ENCODE measurements around the gene MMP1. TPM values are rescaled to one million over a fixed set of nuclear protein-coding genes. Genes with fewer than 3 reads are reported as not detected.
A peak's percentile ranks its signal among the peaks of the same experiment; 100 is the strongest.

Gene MMP1
- total RNA-seq, 6 experiments from 2014 or later = 523 to 1,218 (median 1,082) TPM

- H3K4me1 Mint-ChIP-seq (ENCODE audit: low read depth) = peaks cover 58% of the 10 kb centered on the region
- peak overlapping the region; percentile 84 for H3K27ac Mint-ChIP-seq
- TF ChIP-seq CTCF (IDR thresholded peaks at IDR 0.05) = peak; percentile 92
- H3K9me3 Mint-ChIP-seq = peaks cover 3% of the 10 kb centered on the region; the same call in 1 of the 2 replicates
- peaks cover 3% of the 10 kb centered on the region; the same call in 1 of the 2 replicates for H3K27me3 Mint-ChIP-seq (ENCODE audit: insufficient read depth)
- peak; percentile 73 for DNase-seq
- no peaks in the 10 kb centered on the region for H3K36me3 Mint-ChIP-seq (ENCODE audit: low read depth)
- peak overlapping the region; percentile 93 for H3K4me3 Mint-ChIP-seq
These were observed 33.8 kb upstream of the MMP1 start for GRCh38 chr11:102831489-102832440.

- H3K36me3 Mint-ChIP-seq (ENCODE audit: low read depth) = peaks cover 5% of the 10 kb centered on the region; the same call in 1 of the 2 replicates
- TF ChIP-seq CTCF (IDR thresholded peaks at IDR 0.05) = no peak
- H3K4me1 Mint-ChIP-seq (ENCODE audit: low read depth) = peaks cover 51% of the 10 kb centered on the region
- peaks cover 9% of the 10 kb centered on the region for H3K9me3 Mint-ChIP-seq
- peaks cover 3% of the 10 kb centered on the region for H3K27me3 Mint-ChIP-seq (ENCODE audit: insufficient read depth)
- no peak overlapping the region; the same call in none of the 2 replicates for H3K4me3 Mint-ChIP-seq
- DNase-seq = no peak
- H3K27ac Mint-ChIP-seq = no peak overlapping the region
These were observed 33.1 kb upstream of the MMP1 start for GRCh38 chr11:102831128-102831488.

DNA sequence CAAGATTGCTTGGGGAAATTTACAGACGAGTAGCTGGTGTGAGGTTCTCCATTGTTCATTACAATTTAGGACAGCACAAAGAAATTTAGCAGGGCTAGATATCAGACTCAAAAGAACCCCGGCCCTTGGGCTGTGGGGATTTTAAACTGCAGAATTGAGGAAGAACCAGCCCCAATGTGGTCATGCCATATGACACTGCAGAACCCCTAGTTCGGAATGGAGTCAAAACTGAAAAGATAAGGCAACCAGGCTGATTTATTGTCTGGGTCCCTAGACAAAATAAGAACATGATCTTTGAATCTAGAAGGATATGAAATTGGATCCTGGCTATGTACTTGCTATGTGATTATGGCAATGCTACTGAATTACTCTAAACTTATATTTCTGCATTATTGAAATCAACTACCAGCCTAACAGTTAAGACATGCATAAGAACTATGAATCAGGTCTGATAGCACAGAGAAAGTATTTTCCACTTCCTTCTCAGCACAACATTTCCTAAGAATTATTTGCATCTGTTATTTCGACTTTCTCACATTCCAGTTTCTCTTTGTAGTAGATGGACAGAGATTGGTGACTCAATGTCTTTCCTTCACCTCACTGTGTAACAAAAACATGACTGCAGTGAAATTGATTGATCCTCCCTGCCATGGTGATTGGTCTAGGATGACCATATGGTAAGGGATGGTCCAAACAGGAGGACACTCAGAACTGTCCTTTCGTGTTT, 32.2 kb upstream of the MMP1 start:
- Mint-ChIP-seq H3K36me3 (ENCODE audit: low read depth) (peaks cover 5% of the 10 kb centered on the region; the same call in 1 of the 2 replicates), H3K9me3 (peaks cover 12% of the 10 kb centered on the region), H3K27me3 (ENCODE audit: insufficient read depth) (peaks cover 3% of the 10 kb centered on the region), H3K4me3 (peak overlapping the region; percentile 55), H3K27ac (peak overlapping the region; percentile 29), H3K4me1 (ENCODE audit: low read depth) (peaks cover 42% of the 10 kb centered on the region)
- TF ChIP-seq CTCF (IDR thresholded peaks at IDR 0.05) = no peak
- peak; percentile 33 for DNase-seq

DNA sequence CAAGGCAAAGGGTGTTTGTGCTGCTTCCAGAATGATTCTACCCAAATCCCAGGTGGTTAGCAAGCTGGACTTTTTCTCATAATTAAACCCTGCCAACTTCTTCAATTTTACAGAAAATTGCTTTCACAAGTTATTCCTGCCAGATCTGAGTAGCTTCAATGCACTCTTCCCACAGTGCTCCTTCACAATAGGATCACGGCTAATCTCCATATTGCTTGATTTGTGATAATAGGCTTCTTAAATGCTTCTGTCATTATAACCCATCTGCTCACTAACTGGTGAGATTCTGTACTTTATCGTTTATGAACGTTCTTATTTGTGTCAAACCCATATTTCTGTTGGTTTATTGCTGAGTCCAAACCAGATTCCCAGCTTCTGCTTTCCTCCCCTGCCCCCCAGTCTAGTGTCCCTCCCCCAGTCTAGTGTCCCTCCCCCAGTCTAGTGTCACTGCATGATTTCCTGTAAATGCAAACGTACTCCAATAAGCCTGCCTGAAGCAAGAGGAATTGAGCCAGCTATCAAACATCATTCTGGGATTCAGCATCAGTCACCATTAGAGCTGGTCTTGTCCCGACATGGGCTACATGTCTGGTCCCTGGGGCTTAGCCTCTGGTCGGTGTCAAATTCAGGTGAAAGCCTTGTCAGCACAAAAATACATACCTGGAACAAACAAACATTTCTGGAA, 31.5 kb upstream of the MMP1 start:
- Mint-ChIP-seq H3K27me3 (ENCODE audit: insufficient read depth) (peaks cover 3% of the 10 kb centered on the region), H3K36me3 (ENCODE audit: low read depth) (peaks cover 5% of the 10 kb centered on the region; the same call in 1 of the 2 replicates), H3K9me3 (peaks cover 12% of the 10 kb centered on the region), H3K27ac (no peak overlapping the region), H3K4me1 (ENCODE audit: low read depth) (peaks cover 35% of the 10 kb centered on the region), H3K4me3 (no peak overlapping the region; the same call in 1 of the 2 replicates)
- no peak for DNase-seq
- no peak for TF ChIP-seq CTCF (IDR thresholded peaks at IDR 0.05)

DNA sequence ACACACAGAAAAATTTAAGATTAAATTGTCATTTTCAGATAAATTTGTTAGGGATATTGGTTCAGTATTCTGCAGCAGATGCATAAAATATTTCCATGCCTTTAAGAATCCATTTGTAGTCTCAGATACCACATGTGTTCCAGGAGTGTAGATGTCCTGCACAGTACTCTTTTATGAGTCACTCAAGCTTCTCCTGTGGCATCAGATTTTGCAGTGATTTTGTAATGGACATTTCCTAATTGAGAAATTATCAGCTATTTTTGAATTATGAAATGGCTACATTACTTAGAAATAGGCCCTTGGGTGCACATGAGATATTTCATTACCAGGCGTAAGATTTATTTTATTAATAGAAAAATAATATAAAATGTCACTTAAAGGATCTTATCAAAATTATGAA, 26.6 kb upstream of the MMP1 start:
- Mint-ChIP-seq H3K36me3 (ENCODE audit: low read depth) (peaks cover 5% of the 10 kb centered on the region; the same call in 1 of the 2 replicates), H3K4me3 (no peak overlapping the region), H3K27me3 (ENCODE audit: insufficient read depth) (peaks cover 5% of the 10 kb centered on the region), H3K27ac (no peak overlapping the region), H3K9me3 (peaks cover 12% of the 10 kb centered on the region), H3K4me1 (ENCODE audit: low read depth) (peaks cover 6% of the 10 kb centered on the region)
- TF ChIP-seq CTCF (IDR thresholded peaks at IDR 0.05) = no peak
- DNase-seq = no peak

Measured in HFFc6 (cell line).